HepG2 (cell line): ENCODE results near the gene PRIM2. TPM values are rescaled to one million over a fixed set of nuclear protein-coding genes. Genes with fewer than 3 reads are reported as not detected.
"Not testable (repeated sequence)": the region's sequence is repeated elsewhere in the genome, so short reads cannot be mapped to it uniquely, and the experiment has no call there.

ENCODE experiments used
- ATAC-seq: fragments of 200-7000 bp; cut with Tn5 transposase; 3 replicates; pipeline ENCODE4 v1.9.1; 2020; ENCODE audit warnings: mild to moderate bottlenecking, moderate library complexity
- BruUV-seq: library from RNA; stranded (reverse); fragments of 400-500 nt; replicated peaks from 2 replicates; lab custom pipeline; 2021; lab: Mats Ljungman, UMichigan
- CTCF ChIA-PET: fragments of 300-600 bp; formaldehyde crosslinking; extraction: SDS; loops from one replicate; lab custom pipeline; 2021; ENCODE audit warnings: low total read pairs, inconsistent platforms, low intra/inter-chr PET ratio; lab: Yijun Ruan, JAX
- POLR2A ChIA-PET: fragments of 350-600 bp; sonication (Branson Sonifier 250); formaldehyde crosslinking; loops from one replicate; lab custom pipeline; 2020; ENCODE audit warnings: antibody characterized with exemption, inconsistent platforms; lab: Yijun Ruan, JAX
- DNase-seq: peaks from one replicate; pipeline ENCODE4 v3.0.0-alpha.2; 2015; ENCODE audit warnings: low spot score
- FAIRE-seq: peaks from 3 replicates; lab custom pipeline; 2011; peaks lifted over from hg19 to GRCh38; lab: Jason Lieb, UNC
- H2AFZ ChIP-seq: one replicate; pipeline ENCODE4 v1.6.1; 2011; ENCODE audit warnings: low read length, inconsistent platforms
- H3K27ac ChIP-seq: fragments of 300-600 bp; 3 replicates; pipeline ENCODE4 v1.8.0; 2011; ENCODE audit warnings: mixed run types, mild to moderate bottlenecking, mixed read lengths, low read length, inconsistent platforms; ENCODE audit not compliant: insufficient read depth; ENCODE audit errors: extremely low read length
- H3K27me3 ChIP-seq, 2 experiments: fragments of 200-600 bp in 1 of 2; 2 replicates in 1 of 2; 3 replicates in 1 of 2; pipeline versions ENCODE4 v1.6.0 to v1.8.0; 2011; ENCODE audit warnings: low read length in 2 of 2, mild to moderate bottlenecking in 2 of 2, moderate library complexity in 2 of 2, inconsistent platforms in 1 of 2; ENCODE audit not compliant: insufficient read depth in 2 of 2, control insufficient read depth in 1 of 2
- H3K36me3 ChIP-seq, 2 experiments: fragments of 200-600 bp in 1 of 2; replicated peaks in 1 of 2; 2 replicates in 1 of 2; 3 replicates in 1 of 2; pipeline versions ENCODE4 v1.5.1 to v1.8.0; 2011; ENCODE audit warnings: low read length in 2 of 2, inconsistent platforms in 1 of 2; ENCODE audit not compliant: insufficient read depth in 2 of 2, control insufficient read depth in 1 of 2
- H3K4me1 ChIP-seq: 2 replicates; pipeline ENCODE4 v1.5.1; 2012; ENCODE audit warnings: low read length, inconsistent platforms; ENCODE audit not compliant: insufficient read depth
- H3K4me2 ChIP-seq: 2 replicates; pipeline ENCODE4 v1.6.0; 2011; ENCODE audit warnings: low read depth, low read length, inconsistent platforms
- H3K4me3 ChIP-seq, 3 experiments: fragments of 200-600 bp in 1 of 3; sonication (generic), shearing (Covaris generic) in 1 of 3; replicated peaks in 1 of 3; 2 replicates each; pipeline ENCODE4 v1.5.1; 2011 to 2016; ENCODE audit warnings: low read length in 3 of 3, inconsistent platforms in 2 of 3, low read depth in 2 of 3, mild to moderate bottlenecking in 2 of 3, control low read depth in 1 of 3, mixed read lengths in 1 of 3; ENCODE audit not compliant: insufficient read depth in 1 of 3
- H3K79me2 ChIP-seq: one replicate; pipeline ENCODE4 v1.6.1; 2011; ENCODE audit warnings: low read length, inconsistent platforms; ENCODE audit not compliant: insufficient read depth
- H3K9ac ChIP-seq: 2 replicates; pipeline ENCODE4 v1.6.0; 2011; ENCODE audit warnings: mild to moderate bottlenecking, low read depth, low read length, inconsistent platforms; ENCODE audit not compliant: insufficient read depth
- H3K9me3 ChIP-seq: 2 replicates; pipeline ENCODE4 v1.5.1; 2012; ENCODE audit warnings: mild to moderate bottlenecking, low read length
- H4K20me1 ChIP-seq: 2 replicates; pipeline ENCODE4 v1.6.0; 2011; ENCODE audit warnings: inconsistent platforms, mild to moderate bottlenecking, low read length, moderate library complexity; ENCODE audit not compliant: insufficient read depth
- ATF7 ChIP-seq, 2 experiments: fragments of 450-650 bp in 1 of 2; sonication (generic) in 1 of 2; formaldehyde crosslinking in 1 of 2; IDR thresholded peaks; 2 replicates each; pipeline versions ENCODE4 v1.4.0 to v1.6.1; 2016 to 2020; ENCODE audit warnings: antibody characterized with exemption in 1 of 2, mild to moderate bottlenecking in 1 of 2, missing genetic modification reagents in 1 of 2
- WGBS: methylation state at CpG from one replicate; pipeline ENCODE4 v1.1.6; 2017; ENCODE audit warnings: low lambda C conversion rate; 5-methylcytosine and 5-hydroxymethylcytosine counted together
- in situ Hi-C: cut with HindIII; loops from 2 replicates; pipeline ENCODE4 v1.10.0; 2017; ENCODE audit warnings: low pct_unique_long_range_greater_than_20kb; ENCODE audit not compliant: extremely low pct_ligation_motif_present
- intact Hi-C: fragments of 100-400 bp; cut with micrococcal nuclease; formaldehyde crosslinking; loops from one replicate; pipeline ENCODE4 v1.10.0; 2022; ENCODE audit not compliant: unreplicated experiment
- polyA plus RNA-seq, 8 experiments: library from polyadenylated mRNA; depleted of rRNA in 3 of 8; stranded (reverse) in 7 of 8; unstranded in 1 of 8; fragments of >200 nt; fragmentation: Illumina TruSeq in 4 of 8; extraction: Trizol in 4 of 8; gene quantifications; 2 replicates each; pipeline versions ENCODE4 v1.2.1 to v1.2.3, GENCODE V29; 2011 to 2016; ENCODE audit warnings: low read depth in 4 of 8, missing spikeins in 1 of 8, mixed read lengths in 1 of 8; ENCODE audit not compliant: insufficient read depth in 1 of 8
- total RNA-seq, 5 experiments: library from RNA; depleted of rRNA; stranded (reverse); fragments of >200 nt; fragmentation: Illumina TruSeq; extraction: Trizol; gene quantifications; 2 replicates each; pipeline ENCODE4 v1.2.3, GENCODE V29; 2016; ENCODE audit warnings: low read depth in 1 of 5

Gene PRIM2
- total and polyA plus RNA-seq, 2 of the 13 experiments (the other 11 are each of a cell fraction or from before 2014, with no cell fraction given): 8.0 to 52.7 TPM

DNA sequence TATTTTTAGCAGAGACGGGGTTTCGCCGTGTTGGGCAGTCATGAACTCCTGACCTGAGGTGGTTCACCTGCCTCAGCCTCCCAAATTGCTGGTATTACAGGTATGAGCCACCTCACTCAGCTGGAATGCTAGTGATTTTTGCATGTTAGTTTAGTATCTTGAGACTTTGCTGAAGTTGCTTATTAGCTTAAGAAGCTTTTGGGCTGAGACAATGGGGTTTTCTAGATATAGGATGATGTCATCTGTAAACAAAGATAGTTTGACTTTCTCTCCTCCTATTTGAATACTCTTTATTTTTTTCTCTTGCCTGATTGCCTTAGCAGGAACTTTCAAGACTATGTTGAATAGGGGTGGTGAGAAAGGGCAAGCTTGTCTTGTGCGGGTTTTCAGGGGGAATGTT lies 57.3 kb downstream of the PRIM2 start:
- BruUV-seq; H3K9ac ChIP-seq; ATAC-seq; H3K27me3 ChIP-seq; H3K27ac ChIP-seq; DNase-seq; in situ Hi-C loops; H3K4me3 ChIP-seq; POLR2A ChIA-PET; H2AFZ ChIP-seq; H4K20me1 ChIP-seq; intact Hi-C loops; H3K4me2 ChIP-seq; H3K79me2 ChIP-seq; H3K9me3 ChIP-seq; H3K36me3 ChIP-seq; TF ChIP-seq ATF7 (CRISPR knock-in tag; IDR thresholded peaks at IDR 0.05): not testable (repeated sequence)
- peaks cover 20% of the 10 kb centered on the region for H3K4me1 ChIP-seq
- TF ChIP-seq ATF7 (IDR thresholded peaks at IDR 0.05): peak; percentile 89
- TF ChIP-seq, all 625 proteins: peak for 1; not testable (repeated sequence) for 624
- WGBS: 87% methylated on average over 4 of the region's 4 CpGs
- CTCF ChIA-PET, FAIRE-seq: not testable (repeated sequence)

- H3K4me1 ChIP-seq: peaks cover 12% of the 10 kb centered on the region
- H3K27me3 ChIP-seq, FAIRE-seq, H4K20me1 ChIP-seq, CTCF ChIA-PET, H3K9me3 ChIP-seq, H3K4me2 ChIP-seq, in situ Hi-C loops, H3K9ac ChIP-seq, DNase-seq, H3K79me2 ChIP-seq, BruUV-seq, H3K27ac ChIP-seq, intact Hi-C loops, H3K36me3 ChIP-seq, ATAC-seq, POLR2A ChIA-PET, H3K4me3 ChIP-seq, H2AFZ ChIP-seq: not testable (repeated sequence)
- 96% methylated on average over 3 of the region's 3 CpGs for WGBS
Measured at GRCh38 chr6:57376083-57376482, 58.7 kb downstream of the PRIM2 start.

GRCh38 chr6:57389038-57389592 lies 71.7 kb downstream of the PRIM2 start:
- intact Hi-C loops, BruUV-seq, CTCF ChIA-PET, H3K4me3 ChIP-seq, H3K9ac ChIP-seq, H3K4me2 ChIP-seq, H3K9me3 ChIP-seq, in situ Hi-C loops, POLR2A ChIA-PET, H3K79me2 ChIP-seq, H3K36me3 ChIP-seq, H3K27me3 ChIP-seq, H2AFZ ChIP-seq, H3K27ac ChIP-seq, H4K20me1 ChIP-seq, DNase-seq, H3K4me1 ChIP-seq: not testable (repeated sequence)
- FAIRE-seq (peak; percentile 43), ATAC-seq (0 out of 3 replicates have a peak, but pooled peaks have one; percentile 23)
- 69% methylated on average over 2 of the region's 2 CpGs for WGBS

GRCh38 chr6:57390818-57391217 lies 73.4 kb downstream of the PRIM2 start:
- H3K9ac ChIP-seq, H3K27ac ChIP-seq, H3K36me3 ChIP-seq, CTCF ChIA-PET, H4K20me1 ChIP-seq, H3K9me3 ChIP-seq, in situ Hi-C loops, ATAC-seq, H3K4me1 ChIP-seq, intact Hi-C loops, H3K4me2 ChIP-seq, DNase-seq, H3K4me3 ChIP-seq, FAIRE-seq, POLR2A ChIA-PET, BruUV-seq, H3K27me3 ChIP-seq, H2AFZ ChIP-seq, H3K79me2 ChIP-seq: not testable (repeated sequence)
- 83% methylated on average over 2 of the region's 2 CpGs for WGBS
